Measurements from ENCODE around the gene TMEM132D. TPM values are rescaled to one million over a fixed set of nuclear protein-coding genes. Genes with fewer than 3 reads are reported as not detected.

The TMEM132D gene
- total RNA-seq, 4 donors from 2014 or later = 0.17 TPM; not detected in 3

DNA sequence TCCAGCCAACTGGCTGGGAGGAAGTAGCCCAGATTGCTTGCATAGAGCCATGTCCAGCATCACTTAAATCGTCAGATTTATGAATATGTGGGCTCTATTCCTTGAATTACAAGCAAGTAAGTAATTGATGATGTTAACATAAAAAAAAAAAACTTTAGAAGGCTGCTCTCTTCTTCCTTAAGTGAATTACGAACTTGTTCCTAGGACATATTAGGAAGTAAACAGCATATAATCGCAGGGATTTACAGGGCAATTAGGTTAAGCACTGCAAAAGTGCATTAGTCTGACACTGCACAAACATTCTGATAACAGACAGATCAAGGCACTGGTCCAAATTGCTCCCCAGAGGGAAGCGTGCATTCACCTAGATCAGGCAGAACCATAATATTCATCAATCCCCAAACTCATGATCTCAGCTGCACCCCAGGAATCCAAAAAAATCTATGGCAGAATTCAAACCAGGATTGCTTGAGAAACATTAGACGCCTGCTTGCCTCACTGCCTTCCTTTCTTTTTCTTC, 293.2 kb downstream of the TMEM132D start:
- H3K27ac ChIP-seq (replicated peaks in 1 of 4) = no peak overlapping the region
- no peaks in the 10 kb centered on the region for H3K36me3 ChIP-seq
- H3K27me3 ChIP-seq = peaks cover 0 to 5% (median 0%) of the 10 kb centered on the region in 4 donors
- no peak overlapping the region for H3K4me3 ChIP-seq
- intact Hi-C loops (cut with DNase I) = no loop called here
- H3K9me3 ChIP-seq = no peaks in the 10 kb centered on the region
- 57% methylated on average over 5 of the region's 5 CpGs for WGBS
- TF ChIP-seq EP300 (IDR thresholded peaks at IDR 0.05) (no peak), POLR2AphosphoS5 (IDR thresholded peaks at IDR 0.05) (no peak), POLR2A (IDR thresholded peaks at IDR 0.05; ENCODE audit: low read depth) (no peak)
- TF ChIP-seq, protein P1, sequence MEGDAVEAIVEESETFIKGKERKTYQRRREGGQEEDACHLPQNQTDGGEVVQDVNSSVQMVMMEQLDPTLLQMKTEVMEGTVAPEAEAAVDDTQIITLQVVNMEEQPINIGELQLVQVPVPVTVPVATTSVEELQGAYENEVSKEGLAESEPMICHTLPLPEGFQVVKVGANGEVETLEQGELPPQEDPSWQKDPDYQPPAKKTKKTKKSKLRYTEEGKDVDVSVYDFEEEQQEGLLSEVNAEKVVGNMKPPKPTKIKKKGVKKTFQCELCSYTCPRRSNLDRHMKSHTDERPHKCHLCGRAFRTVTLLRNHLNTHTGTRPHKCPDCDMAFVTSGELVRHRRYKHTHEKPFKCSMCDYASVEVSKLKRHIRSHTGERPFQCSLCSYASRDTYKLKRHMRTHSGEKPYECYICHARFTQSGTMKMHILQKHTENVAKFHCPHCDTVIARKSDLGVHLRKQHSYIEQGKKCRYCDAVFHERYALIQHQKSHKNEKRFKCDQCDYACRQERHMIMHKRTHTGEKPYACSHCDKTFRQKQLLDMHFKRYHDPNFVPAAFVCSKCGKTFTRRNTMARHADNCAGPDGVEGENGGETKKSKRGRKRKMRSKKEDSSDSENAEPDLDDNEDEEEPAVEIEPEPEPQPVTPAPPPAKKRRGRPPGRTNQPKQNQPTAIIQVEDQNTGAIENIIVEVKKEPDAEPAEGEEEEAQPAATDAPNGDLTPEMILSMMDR (IDR thresholded peaks at IDR 0.05) = no peak
- no peak for DNase-seq (ENCODE audit: extremely low spot score)
- H3K4me1 ChIP-seq = no peaks in the 10 kb centered on the region

DNA sequence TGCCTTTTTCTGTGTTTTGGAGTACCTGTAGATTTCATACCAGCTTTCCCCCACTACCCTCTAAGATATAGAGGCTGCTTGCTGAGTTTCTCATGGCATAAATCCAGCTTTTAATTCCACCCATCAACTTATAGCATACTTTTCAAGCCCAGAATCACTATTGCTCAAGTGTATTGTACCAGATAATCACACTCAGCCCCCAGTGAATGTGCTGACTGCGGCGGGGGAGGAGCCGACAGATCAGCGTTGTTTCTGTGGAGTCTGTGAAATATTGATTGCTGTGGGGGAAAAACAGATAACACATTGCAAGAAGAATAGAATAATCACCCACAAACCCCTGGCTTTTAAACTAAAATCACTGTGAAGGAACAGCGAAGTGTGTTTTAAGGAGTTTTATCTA, 296.1 kb downstream of the TMEM132D start:
- H3K27me3 ChIP-seq = no peaks in the 10 kb centered on the region
- H3K9me3 ChIP-seq = peaks cover 0 to 4% (median 0%) of the 10 kb centered on the region in 4 donors
- H3K4me3 ChIP-seq = no peak overlapping the region
- DNase-seq (ENCODE audit: extremely low spot score) = no peak
- no peaks in the 10 kb centered on the region for H3K4me1 ChIP-seq
- WGBS = 52% methylated on average over 5 of the region's 5 CpGs
- intact Hi-C loops (cut with DNase I) = no loop called here
- no peaks in the 10 kb centered on the region for H3K36me3 ChIP-seq
- no peak overlapping the region for H3K27ac ChIP-seq (replicated peaks in 1 of 4)
- TF ChIP-seq POLR2A (IDR thresholded peaks at IDR 0.05; ENCODE audit: low read depth) (no peak), EP300 (IDR thresholded peaks at IDR 0.05) (no peak), POLR2AphosphoS5 (IDR thresholded peaks at IDR 0.05) (no peak)
- TF ChIP-seq, protein P1 (IDR thresholded peaks at IDR 0.05) = no peak

DNA sequence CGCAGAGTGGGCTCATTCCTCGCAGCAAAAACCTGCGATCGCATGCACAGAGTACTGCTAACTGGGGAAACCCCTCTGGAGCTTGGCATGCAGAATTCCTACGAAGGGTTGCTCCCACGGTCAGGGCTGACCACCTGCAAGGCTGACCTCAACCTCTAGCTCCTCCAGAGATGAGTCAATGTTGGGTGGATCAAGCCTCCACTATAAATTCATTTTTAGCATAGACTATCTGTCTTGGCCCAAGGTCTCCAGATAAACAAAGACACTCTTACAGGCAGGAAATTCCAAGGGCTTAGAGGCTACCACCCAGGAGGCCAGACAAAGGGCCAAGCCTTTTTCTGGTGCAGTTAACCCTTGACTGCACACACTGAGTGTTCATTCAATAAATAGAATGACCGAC, 296.5 kb downstream of the TMEM132D start:
- 39% methylated on average over 7 of the region's 7 CpGs for WGBS
- H3K4me1 ChIP-seq = no peaks in the 10 kb centered on the region
- TF ChIP-seq EP300 (IDR thresholded peaks at IDR 0.05) (no peak), POLR2A (IDR thresholded peaks at IDR 0.05; ENCODE audit: low read depth) (no peak), POLR2AphosphoS5 (IDR thresholded peaks at IDR 0.05) (no peak)
- TF ChIP-seq, protein P1 (IDR thresholded peaks at IDR 0.05) = no peak
- H3K9me3 ChIP-seq = peaks cover 0 to 4% (median 0%) of the 10 kb centered on the region in 4 donors
- H3K36me3 ChIP-seq = no peaks in the 10 kb centered on the region
- H3K27me3 ChIP-seq = no peaks in the 10 kb centered on the region
- no peak overlapping the region for H3K4me3 ChIP-seq
- H3K27ac ChIP-seq (replicated peaks in 1 of 4) = no peak overlapping the region
- intact Hi-C loops (cut with DNase I) = no loop called here
- DNase-seq (ENCODE audit: extremely low spot score) = no peak

DNA sequence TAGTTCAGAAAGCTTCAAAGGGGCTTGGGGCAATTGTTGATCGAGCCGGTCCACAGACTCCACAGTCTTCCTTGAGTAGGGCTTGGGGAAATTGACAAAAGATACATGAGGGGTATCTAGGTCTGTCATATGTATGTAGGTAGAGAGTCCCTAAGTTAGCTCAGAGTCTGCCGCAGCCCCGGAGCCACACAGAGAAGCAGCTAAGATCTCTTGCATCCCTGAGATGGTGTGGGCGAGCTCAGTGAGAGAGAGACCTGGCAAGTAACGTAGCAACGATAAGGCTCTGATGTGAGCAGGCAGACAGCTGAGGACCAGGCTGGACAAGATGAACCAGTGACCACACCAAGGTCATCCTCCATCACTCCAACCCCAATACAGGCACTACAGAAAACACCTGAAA, 297.6 kb downstream of the TMEM132D start:
- 86% methylated on average over 7 of the region's 7 CpGs for WGBS
- intact Hi-C loops (cut with DNase I) = no loop called here
- H3K4me3 ChIP-seq = no peak overlapping the region
- peaks cover 0 to 4% (median 0%) of the 10 kb centered on the region in 4 donors for H3K9me3 ChIP-seq
- DNase-seq (ENCODE audit: extremely low spot score) = no peak
- no peak overlapping the region for H3K27ac ChIP-seq (replicated peaks in 1 of 4)
- H3K4me1 ChIP-seq = no peaks in the 10 kb centered on the region
- TF ChIP-seq POLR2AphosphoS5 (IDR thresholded peaks at IDR 0.05) = no peak
- TF ChIP-seq, protein P1 (IDR thresholded peaks at IDR 0.05) = no peak
- TF ChIP-seq EP300 (IDR thresholded peaks at IDR 0.05) = no peak
- no peak for TF ChIP-seq POLR2A (IDR thresholded peaks at IDR 0.05; ENCODE audit: low read depth)
- no peaks in the 10 kb centered on the region for H3K27me3 ChIP-seq
- H3K36me3 ChIP-seq = no peaks in the 10 kb centered on the region

DNA sequence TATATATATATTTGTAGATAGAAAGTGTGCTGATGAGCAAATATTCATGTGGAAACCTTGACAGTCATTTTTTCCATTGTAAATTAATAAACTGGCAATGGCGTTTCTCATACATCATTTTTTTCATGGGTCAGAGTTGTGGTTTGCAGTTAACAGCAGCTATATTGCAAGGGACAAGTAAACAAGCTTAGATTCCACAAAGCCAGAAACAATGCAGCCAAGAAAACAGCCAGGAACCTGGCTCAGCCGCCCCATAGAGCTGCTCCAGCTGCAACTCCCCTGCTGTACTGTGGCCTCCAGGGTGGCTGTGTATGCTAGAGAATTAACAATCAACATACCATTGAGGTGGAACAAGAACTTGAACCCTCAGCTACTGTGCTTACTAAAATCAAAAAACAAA, 298.2 kb downstream of the TMEM132D start:
- TF ChIP-seq POLR2AphosphoS5 (IDR thresholded peaks at IDR 0.05) (no peak), POLR2A (IDR thresholded peaks at IDR 0.05; ENCODE audit: low read depth) (no peak), EP300 (IDR thresholded peaks at IDR 0.05) (no peak)
- TF ChIP-seq, protein P1 (IDR thresholded peaks at IDR 0.05) = no peak
- Histone ChIP-seq H3K36me3 (no peaks in the 10 kb centered on the region), H3K4me1 (no peaks in the 10 kb centered on the region), H3K9me3 (peaks cover 0 to 5% (median 2%) of the 10 kb centered on the region in 4 donors), H3K27me3 (no peaks in the 10 kb centered on the region), H3K27ac (replicated peaks in 1 of 4) (no peak overlapping the region), H3K4me3 (no peak overlapping the region)
- 60% methylated on average over 2 of the region's 2 CpGs for WGBS
- intact Hi-C loops (cut with DNase I) = no loop called here
- no peak for DNase-seq (ENCODE audit: extremely low spot score)
